HEK293T (cell line): Measurements from ENCODE around the gene HMGB2.

Source experiments
- CTCF ChIA-PET: fragments of 350-600 bp; formaldehyde crosslinking; extraction: SDS; loops from one replicate; lab custom pipeline; 2021; ENCODE audit warnings: antibody characterized with exemption, inconsistent platforms; lab: Yijun Ruan, JAX
- POLR2A ChIA-PET: fragments of 350-600 bp; formaldehyde crosslinking; extraction: SDS; loops from one replicate; lab custom pipeline; 2020; ENCODE audit warnings: antibody characterized with exemption, inconsistent platforms; lab: Yijun Ruan, JAX
- DNase-seq: peaks from one replicate; pipeline ENCODE4 v3.0.0; 2012; ENCODE audit warnings: mixed read lengths; ENCODE audit errors: extremely low spot score
- ARNT ChIP-seq: fragments of 450-650 bp; IDR thresholded peaks from 2 replicates; pipeline ENCODE4 v1.6.1; 2017; ENCODE audit warnings: mild to moderate bottlenecking
- BHLHE40 ChIP-seq: fragments of 450-650 bp; IDR thresholded peaks from 2 replicates; pipeline ENCODE4 v1.6.1; 2016; ENCODE audit warnings: mild to moderate bottlenecking, moderate library complexity, borderline replicate concordance
- CTBP1 ChIP-seq: fragments of 450-650 bp; IDR thresholded peaks from 2 replicates; pipeline ENCODE4 v1.6.1; 2016; ENCODE audit warnings: borderline replicate concordance
- ELF4 ChIP-seq: fragments of 450-650 bp; IDR thresholded peaks from 2 replicates; pipeline ENCODE4 v1.6.1; 2017; ENCODE audit warnings: antibody characterized with exemption
- FOXA1 ChIP-seq: fragments of 450-650 bp; IDR thresholded peaks from 2 replicates; pipeline ENCODE4 v1.6.1; 2016; ENCODE audit warnings: mild to moderate bottlenecking
- FOXK2 ChIP-seq: fragments of 450-650 bp; IDR thresholded peaks from 2 replicates; pipeline ENCODE4 v1.6.1; 2016; ENCODE audit warnings: mild to moderate bottlenecking
- FOXM1 ChIP-seq: fragments of 450-650 bp; IDR thresholded peaks from 2 replicates; pipeline ENCODE4 v1.6.1; 2017; ENCODE audit warnings: mild to moderate bottlenecking, borderline replicate concordance
- HDGF ChIP-seq: fragments of 450-650 bp; IDR thresholded peaks from 2 replicates; pipeline ENCODE4 v1.6.1; 2017; ENCODE audit warnings: antibody characterized with exemption, borderline replicate concordance
- L3MBTL2 ChIP-seq: fragments of 450-650 bp; conservative IDR thresholded peaks from 2 replicates; pipeline ENCODE4 v1.6.1; 2016; ENCODE audit warnings: mild to moderate bottlenecking
- LEF1 ChIP-seq: fragments of 450-650 bp; IDR thresholded peaks from 2 replicates; pipeline ENCODE4 v1.6.1; 2017; ENCODE audit warnings: mild to moderate bottlenecking, borderline replicate concordance
- NFRKB ChIP-seq: fragments of 450-650 bp; IDR thresholded peaks from 2 replicates; pipeline ENCODE4 v1.6.1; 2016; ENCODE audit warnings: mild to moderate bottlenecking, moderate library complexity
- PKNOX1 ChIP-seq: fragments of 450-650 bp; IDR thresholded peaks from 2 replicates; pipeline ENCODE4 v1.6.1; 2016
- SP1 ChIP-seq: fragments of 450-650 bp; IDR thresholded peaks from 2 replicates; pipeline ENCODE4 v1.6.1; 2017
- SUZ12 ChIP-seq: fragments of 450-650 bp; IDR thresholded peaks from 2 replicates; pipeline ENCODE4 v1.6.1; 2016; ENCODE audit warnings: mild to moderate bottlenecking
- TARDBP ChIP-seq: fragments of 450-650 bp; IDR thresholded peaks from 2 replicates; pipeline ENCODE4 v1.6.1; 2016
- ZNF384 ChIP-seq: fragments of 450-650 bp; IDR thresholded peaks from 2 replicates; pipeline ENCODE4 v1.6.1; 2016

Gene HMGB2

GRCh38 chr4:173374588-173374987, 40.4 kb upstream of the HMGB2 start:
- DNase-seq = no peak
- CTCF ChIA-PET = interaction anchor here (1.5 kb wide), 1 partner anchor 46 kb away, joined by 5 read pairs; no protein-coding TSS in a partner anchor
- TF ChIP-seq SP1 = no peak
- no peak for TF ChIP-seq BHLHE40
- TF ChIP-seq CTBP1 = no peak
- TF ChIP-seq NFRKB = no peak
- no peak for TF ChIP-seq L3MBTL2
- no peak for TF ChIP-seq PKNOX1
- no peak for TF ChIP-seq FOXK2
- TF ChIP-seq HDGF = no peak
- TF ChIP-seq SUZ12 = no peak
- no peak for TF ChIP-seq LEF1
- TF ChIP-seq TARDBP = no peak
- TF ChIP-seq FOXM1 = no peak
- no peak for TF ChIP-seq ELF4
- no peak for TF ChIP-seq ARNT
- no peak for TF ChIP-seq ZNF384
- TF ChIP-seq FOXA1 = no peak
- POLR2A ChIA-PET = interaction anchor here (13.1 kb wide), 1 partner anchor 41 kb away, joined by 317 read pairs; the partner anchor contains the start of gene HMGB2

DNA sequence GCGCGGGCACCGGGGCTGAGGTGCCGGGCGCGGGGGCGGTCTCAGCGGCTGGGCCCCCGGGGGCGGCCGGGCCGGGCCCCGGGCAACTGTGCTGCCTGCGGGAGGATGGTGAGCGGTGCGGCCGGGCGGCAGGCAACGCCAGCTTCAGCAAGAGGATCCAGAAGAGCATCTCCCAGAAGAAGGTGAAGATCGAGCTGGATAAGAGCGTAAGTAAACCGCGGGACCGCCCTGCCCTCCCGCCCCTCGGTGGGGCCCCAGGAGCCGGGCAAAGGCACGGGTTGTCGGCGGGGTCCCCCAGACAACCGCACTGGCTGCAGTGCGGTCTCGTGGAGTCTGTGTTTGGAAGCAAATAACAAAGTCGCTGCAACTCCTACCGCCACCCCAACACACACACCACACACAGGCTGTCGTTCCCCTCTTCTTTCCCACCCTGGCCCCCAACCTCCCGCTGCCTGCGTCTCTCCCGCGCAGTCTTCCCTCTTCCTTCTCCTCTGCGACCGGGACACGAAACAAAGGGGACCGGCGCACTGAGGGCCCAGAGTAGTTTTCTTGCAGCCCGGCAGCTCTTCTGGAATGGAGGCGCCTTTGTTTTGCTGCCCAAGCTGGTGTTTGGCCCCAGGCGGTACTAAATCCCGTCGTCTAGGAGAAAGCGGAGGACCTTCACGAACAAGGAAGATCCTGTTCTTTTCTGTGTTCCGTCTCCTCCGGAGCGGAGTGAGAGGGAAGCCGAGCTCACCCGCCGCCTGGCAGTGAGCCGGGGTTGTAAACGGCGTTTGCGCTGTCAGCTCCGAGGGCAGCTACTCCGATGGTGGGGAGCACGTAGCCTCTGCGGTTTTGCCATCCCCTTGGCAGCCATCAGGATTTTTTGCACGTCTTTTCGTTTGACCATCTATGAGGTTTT, 37.4 kb upstream of the HMGB2 start:
- peak; percentile 49 for DNase-seq
- TF ChIP-seq HDGF = no peak
- no peak for TF ChIP-seq FOXA1
- TF ChIP-seq NFRKB = no peak
- TF ChIP-seq LEF1 = no peak
- no peak for TF ChIP-seq FOXK2
- no peak for TF ChIP-seq TARDBP
- no peak for TF ChIP-seq SP1
- ChIA-PET POLR2A (interaction anchor here (0.7 to 13.1 kb wide), 20 partner anchors 10 to 202 kb away, joined by 3 to 317 read pairs (median 3); partner anchors contain the start of gene HMGB2), CTCF (interaction anchor here (0.5 to 0.7 kb wide), 4 partner anchors 8 to 875 kb away, joined by 3 to 4 read pairs (median 4); no protein-coding TSS in a partner anchor)

DNA sequence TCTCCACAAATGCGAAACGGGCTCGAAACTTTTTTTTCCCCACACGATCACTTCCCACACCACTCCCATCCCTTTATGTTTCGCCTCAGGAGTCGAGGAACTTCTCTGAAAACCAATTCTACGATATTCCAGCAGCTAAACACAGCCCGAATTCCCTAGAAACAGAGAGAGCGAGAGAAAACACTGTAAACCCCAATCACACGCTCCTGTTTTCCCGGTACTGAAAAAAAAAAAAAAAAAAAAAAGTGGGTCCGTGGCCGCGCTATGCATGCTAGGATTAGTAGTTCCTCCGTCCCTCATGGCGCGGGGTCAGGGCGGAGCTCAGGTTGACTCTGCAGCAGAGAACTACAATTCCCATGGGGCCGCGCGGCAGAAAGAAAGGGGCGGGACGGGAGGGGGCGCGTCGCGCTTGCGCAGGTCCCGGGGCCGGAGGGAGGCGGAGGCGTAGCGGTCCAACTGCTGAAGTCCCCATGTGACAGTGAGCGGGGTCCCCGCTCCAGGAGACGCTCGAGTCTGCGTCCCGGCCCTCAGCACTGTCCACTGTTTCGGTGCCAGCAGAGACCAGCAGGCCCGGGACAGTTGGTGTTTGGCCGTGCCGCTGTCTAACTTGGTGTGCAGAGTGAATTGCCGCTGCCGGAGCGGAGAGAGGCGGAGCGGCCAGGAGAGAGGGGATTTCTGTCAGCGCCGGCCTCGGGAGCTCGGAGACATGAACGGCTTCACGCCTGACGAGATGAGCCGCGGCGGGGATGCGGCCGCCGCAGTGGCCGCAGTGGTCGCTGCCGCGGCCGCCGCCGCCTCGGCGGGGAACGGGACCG, 36.5 kb upstream of the HMGB2 start, which contains the start of gene SAP30:
TSS of gene SAP30 (plus strand) at position 478 of the 815 bp plus-strand sequence. CDS start at position 707, 229 bp downstream.
- ChIA-PET CTCF (interaction anchor here (0.5 to 0.7 kb wide), 4 partner anchors 9 to 69 kb away, joined by 3 to 5 read pairs (median 4); no protein-coding TSS in a partner anchor), POLR2A (interaction anchor here (0.6 to 13.1 kb wide), 21 partner anchors 9 to 93 kb away, joined by 3 to 317 read pairs (median 3); partner anchors contain the start of gene HMGB2)
- peak; percentile 92 for DNase-seq
- no peak for TF ChIP-seq SUZ12
- peak; percentile 13; the same call in 1 of the 2 replicates for TF ChIP-seq PKNOX1
- TF ChIP-seq TARDBP = no peak
- no peak for TF ChIP-seq HDGF
- no peak for TF ChIP-seq CTBP1
- TF ChIP-seq FOXM1 = no peak
- TF ChIP-seq ELF4 = no peak; the same call in 1 of the 2 replicates
- peak; percentile 100 for TF ChIP-seq ZNF384
- TF ChIP-seq SP1 = no peak
- TF ChIP-seq L3MBTL2 = peak; percentile 67
- no peak for TF ChIP-seq NFRKB

- ChIA-PET CTCF (interaction anchor here (0.7 to 1.3 kb wide), 2 partner anchors 9 to 30 kb away, joined by 3 to 5 read pairs; no protein-coding TSS in a partner anchor), POLR2A (interaction anchor here (0.6 to 13.1 kb wide), 19 partner anchors 8 to 92 kb away, joined by 3 to 317 read pairs (median 5); partner anchors contain the start of gene HMGB2)
- DNase-seq = no peak
- no peak for TF ChIP-seq SP1
- no peak for TF ChIP-seq L3MBTL2
- no peak for TF ChIP-seq ELF4
- no peak for TF ChIP-seq TARDBP
- TF ChIP-seq LEF1 = no peak
- no peak for TF ChIP-seq SUZ12
- no peak for TF ChIP-seq HDGF
- TF ChIP-seq PKNOX1 = no peak
- TF ChIP-seq BHLHE40 = no peak
- no peak for TF ChIP-seq FOXM1
- no peak for TF ChIP-seq ARNT
- TF ChIP-seq CTBP1 = no peak
- no peak for TF ChIP-seq NFRKB
- no peak for TF ChIP-seq FOXK2
- no peak for TF ChIP-seq ZNF384
- TF ChIP-seq FOXA1 = no peak
Observed at GRCh38 chr4:173370130-173370476, 35.9 kb upstream of the HMGB2 start.
